H9 (cell line): Measurements from ENCODE around the gene LMF1. TPM values are rescaled to one million over a fixed set of nuclear protein-coding genes. Genes with fewer than 3 reads are reported as not detected.

Source experiments
- DNase-seq: peaks from one replicate; pipeline ENCODE4 v3.0.0-alpha.2; 2017
- H2AFZ ChIP-seq: one replicate; pipeline ENCODE4 v1.6.1; 2013; ENCODE audit warnings: mild to moderate bottlenecking, low read length, control low read depth, moderate library complexity
- H2AK5ac ChIP-seq: 2 replicates; pipeline ENCODE4 v1.6.1; 2013; ENCODE audit warnings: low read length, control low read depth, mixed read lengths; ENCODE audit not compliant: insufficient read length
- H2BK120ac ChIP-seq: one replicate; pipeline ENCODE4 v1.6.1; 2013; ENCODE audit warnings: low read depth, mild to moderate bottlenecking, low read length, control low read depth, inconsistent platforms; ENCODE audit not compliant: poor library complexity, severe bottlenecking
- H2BK12ac ChIP-seq: 2 replicates; pipeline ENCODE4 v1.6.1; 2013; ENCODE audit warnings: low read length, control low read depth, mixed read lengths, low read depth; ENCODE audit not compliant: insufficient read length
- H2BK15ac ChIP-seq: 2 replicates; pipeline ENCODE4 v1.6.1; 2013; ENCODE audit warnings: low read depth, low read length, control low read depth
- H2BK20ac ChIP-seq: one replicate; pipeline ENCODE4 v1.6.1; 2013; ENCODE audit warnings: low read depth, mild to moderate bottlenecking, low read length, control low read depth, inconsistent platforms; ENCODE audit not compliant: poor library complexity, severe bottlenecking
- H2BK5ac ChIP-seq: 2 replicates; pipeline ENCODE4 v1.6.1; 2013; ENCODE audit warnings: low read length, control low read depth, mixed read lengths; ENCODE audit not compliant: insufficient read length
- H3K14ac ChIP-seq: 2 replicates; pipeline ENCODE4 v1.6.1; 2013; ENCODE audit warnings: low read length, control low read depth; ENCODE audit not compliant: insufficient read depth
- H3K18ac ChIP-seq: 2 replicates; pipeline ENCODE4 v1.6.1; 2013; ENCODE audit warnings: low read depth, mild to moderate bottlenecking, mixed read lengths, low read length, control low read depth; ENCODE audit not compliant: insufficient read length
- H3K23ac ChIP-seq: 2 replicates; pipeline ENCODE4 v1.6.1; 2013; ENCODE audit warnings: low read length, control low read depth, mixed read lengths, low read depth; ENCODE audit not compliant: insufficient read length
- H3K23me2 ChIP-seq: 2 replicates; pipeline ENCODE4 v1.6.1; 2013; ENCODE audit warnings: low read depth, mild to moderate bottlenecking, mixed read lengths, low read length, control low read depth; ENCODE audit not compliant: insufficient read length, poor library complexity, severe bottlenecking
- H3K27ac ChIP-seq: 2 replicates; pipeline ENCODE4 v1.5.1; 2013; ENCODE audit warnings: low read length, control low read depth, mixed read lengths, low read depth; ENCODE audit not compliant: insufficient read length
- H3K27me3 ChIP-seq: 2 replicates; pipeline ENCODE4 v1.6.1; 2013; ENCODE audit warnings: low read length, control low read depth, inconsistent platforms; ENCODE audit not compliant: insufficient read depth
- H3K4ac ChIP-seq: 2 replicates; pipeline ENCODE4 v1.6.1; 2013; ENCODE audit warnings: low read depth, mild to moderate bottlenecking, control low read depth, inconsistent platforms, low read length, moderate library complexity
- H3K4me1 ChIP-seq: 2 replicates; pipeline ENCODE4 v1.6.1; 2013; ENCODE audit warnings: low read length, control low read depth, inconsistent platforms; ENCODE audit not compliant: insufficient read depth
- H3K4me2 ChIP-seq: 2 replicates; pipeline ENCODE4 v1.6.1; 2013; ENCODE audit warnings: low read length, control low read depth, mixed read lengths; ENCODE audit not compliant: insufficient read length, insufficient read depth
- H3K56ac ChIP-seq: 2 replicates; pipeline ENCODE4 v1.6.1; 2013; ENCODE audit warnings: low read depth, mild to moderate bottlenecking, mixed read lengths, low read length, control low read depth; ENCODE audit not compliant: insufficient read length
- H3K79me1 ChIP-seq: 2 replicates; pipeline ENCODE4 v1.6.1; 2013; ENCODE audit warnings: low read depth, mild to moderate bottlenecking, moderate library complexity, low read length, control low read depth, inconsistent platforms; ENCODE audit not compliant: insufficient read depth, poor library complexity, severe bottlenecking
- H3K79me2 ChIP-seq: 2 replicates; pipeline ENCODE4 v1.6.1; 2013; ENCODE audit warnings: low read length, control low read depth, inconsistent platforms; ENCODE audit not compliant: insufficient read depth
- H3K9ac ChIP-seq: 2 replicates; pipeline ENCODE4 v1.6.1; 2013; ENCODE audit warnings: low read length, control low read depth, mixed read lengths; ENCODE audit not compliant: insufficient read length; ENCODE audit errors: extremely low read depth
- H3K9me3 ChIP-seq: one replicate; pipeline ENCODE4 v1.6.1; 2013; ENCODE audit warnings: low read depth, low read length, inconsistent platforms; ENCODE audit not compliant: control insufficient read depth
- H3T11ph ChIP-seq: one replicate; pipeline ENCODE4 v1.6.1; 2013; ENCODE audit warnings: mild to moderate bottlenecking, low read length, control low read depth, inconsistent platforms
- H4K20me1 ChIP-seq: one replicate; pipeline ENCODE4 v1.6.1; 2013; ENCODE audit not compliant: control insufficient read depth, insufficient read length, insufficient read depth
- H4K5ac ChIP-seq: 2 replicates; pipeline ENCODE4 v1.6.1; 2013; ENCODE audit warnings: low read depth, mild to moderate bottlenecking, mixed read lengths, low read length, control low read depth; ENCODE audit not compliant: insufficient read length
- H4K8ac ChIP-seq: replicated peaks from 2 replicates; pipeline ENCODE4 v1.6.1; 2013; ENCODE audit warnings: low read length, control low read depth, mixed read lengths, low read depth; ENCODE audit not compliant: insufficient read length
- H4K91ac ChIP-seq: 2 replicates; pipeline ENCODE4 v1.6.1; 2013; ENCODE audit warnings: low read depth, mild to moderate bottlenecking, moderate library complexity, mixed read lengths, low read length, control low read depth; ENCODE audit not compliant: insufficient read length
- H3K27ac Mint-ChIP-seq, 3 experiments: 2 replicates in 2 of 3; 3 replicates in 1 of 3; pipeline ENCODE4 v1.8.0; 2020 to 2021; ENCODE audit warnings: mixed read lengths in 3 of 3, mild to moderate bottlenecking in 1 of 3, moderate library complexity in 1 of 3
- H3K27me3 Mint-ChIP-seq: 2 replicates; pipeline ENCODE4 v1.8.0; 2021; ENCODE audit warnings: low read depth, mild to moderate bottlenecking, moderate library complexity, mixed read lengths
- H3K36me3 Mint-ChIP-seq, 3 experiments: 2 replicates in 2 of 3; 3 replicates in 1 of 3; pipeline ENCODE4 v1.8.0; 2020 to 2021; ENCODE audit warnings: low read depth in 3 of 3, mixed read lengths in 3 of 3; ENCODE audit not compliant: insufficient read depth in 1 of 3
- H3K4me1 Mint-ChIP-seq, 2 experiments: 2 replicates each; pipeline ENCODE4 v1.8.0; 2020; ENCODE audit warnings: mixed read lengths in 2 of 2
- H3K4me3 Mint-ChIP-seq, 2 experiments: 2 replicates in 1 of 2; 3 replicates in 1 of 2; pipeline ENCODE4 v1.8.0; 2020 to 2021; ENCODE audit warnings: mild to moderate bottlenecking in 2 of 2, mixed read lengths in 2 of 2, moderate library complexity in 1 of 2
- H3K9me3 Mint-ChIP-seq, 2 experiments: 2 replicates in 1 of 2; 3 replicates in 1 of 2; pipeline ENCODE4 v1.8.0; 2020; ENCODE audit warnings: mild to moderate bottlenecking in 2 of 2, mixed read lengths in 2 of 2, moderate library complexity in 1 of 2
- WGBS: extraction: QIAGEN DNeasy Blood & Tissue Kit; methylation state at CpG from one replicate; pipeline ENCODE4 v1.1.7; 2013; ENCODE audit warnings: missing lambda C conversion rate, low lambda C conversion rate, mixed read lengths; ENCODE audit not compliant: insufficient read length; ENCODE audit errors: extremely low coverage; 5-methylcytosine and 5-hydroxymethylcytosine counted together
- total RNA-seq: library from RNA; stranded (reverse); gene quantifications from 2 replicates; pipeline ENCODE4 v1.2.1, GENCODE V29; 2021
- TF ChIP-seq, protein P1 (sequence below): fragments of 200-600 bp; sonication (generic); conservative IDR thresholded peaks from 3 replicates; pipeline ENCODE4 v1.8.0; 2021; ENCODE audit warnings: antibody characterized with exemption, mild to moderate bottlenecking

The LMF1 gene
- total RNA-seq, 1 experiment from 2014 or later = 7.1 TPM

DNA sequence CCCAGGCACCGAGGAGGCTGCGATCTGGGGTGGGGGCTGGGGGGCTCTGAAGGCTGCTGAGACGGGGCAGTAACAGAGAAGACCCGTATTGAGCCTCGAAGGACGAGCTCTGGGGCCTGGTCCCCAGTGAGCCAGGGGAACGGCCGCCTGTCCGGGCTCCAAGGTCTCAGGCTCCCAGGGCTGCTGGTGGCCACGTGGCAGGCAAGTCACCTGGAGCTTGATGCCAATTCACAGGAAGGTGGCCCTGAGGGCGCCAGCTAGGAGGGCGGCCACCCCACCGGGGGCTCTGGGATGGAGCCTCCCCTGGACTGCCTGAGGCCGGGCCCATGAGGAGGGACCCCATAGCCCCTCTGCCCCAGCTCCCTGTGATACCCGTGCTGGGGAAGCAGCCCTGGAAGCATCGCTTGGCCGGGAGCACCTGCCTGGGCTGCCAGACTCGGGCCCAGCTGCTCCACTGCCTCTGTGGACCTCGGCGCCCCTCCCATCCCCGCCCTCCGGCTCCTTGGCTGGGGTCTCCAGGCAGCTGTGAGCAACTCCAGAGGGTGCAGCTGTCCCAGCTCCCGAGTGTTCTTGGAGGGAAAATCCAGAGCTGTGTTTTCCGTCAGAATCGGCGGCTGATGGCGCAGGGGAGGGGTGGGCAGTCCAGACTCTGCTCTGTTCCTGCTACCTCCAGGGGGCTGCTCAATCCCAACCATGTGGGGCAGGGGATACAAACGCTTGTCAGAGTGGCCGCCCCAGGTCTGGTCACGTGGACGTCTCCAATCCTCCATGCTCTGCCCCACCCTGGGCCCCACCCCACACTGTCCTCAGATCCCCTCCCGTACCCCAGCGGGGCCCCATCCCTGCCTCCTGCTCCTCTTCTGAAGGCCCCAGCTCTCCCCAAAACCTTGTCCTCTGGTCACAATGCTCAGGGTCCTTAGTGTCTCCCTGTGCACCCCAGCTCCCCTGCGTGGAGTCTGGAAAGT is 103.1 kb downstream of the LMF1 start:
- H3K4me2 ChIP-seq = no peak overlapping the region
- H3K27ac ChIP-seq = no peak overlapping the region
- H2BK120ac ChIP-seq = no peak overlapping the region
- no peak overlapping the region for H3K4me3 Mint-ChIP-seq
- no peak overlapping the region for H3K56ac ChIP-seq
- no peak overlapping the region for H3K18ac ChIP-seq
- no peak overlapping the region for H3K4ac ChIP-seq
- H3K9me3 ChIP-seq = no peaks in the 10 kb centered on the region
- no peak overlapping the region for H3T11ph ChIP-seq
- H3K23ac ChIP-seq = no peak overlapping the region
- no peak overlapping the region for H2BK12ac ChIP-seq
- H2BK20ac ChIP-seq = no peak overlapping the region
- H4K20me1 ChIP-seq = no peaks in the 10 kb centered on the region
- H3K27ac Mint-ChIP-seq = 0 out of 7 replicates have a peak overlapping the region, but pooled peaks of 2 of the 3 experiments have one; percentile 22 to 49
- no peak overlapping the region for H3K9ac ChIP-seq
- no peak overlapping the region for H2AK5ac ChIP-seq
- no peak overlapping the region for H4K5ac ChIP-seq
- DNase-seq = no peak
- TF ChIP-seq, protein P1, sequence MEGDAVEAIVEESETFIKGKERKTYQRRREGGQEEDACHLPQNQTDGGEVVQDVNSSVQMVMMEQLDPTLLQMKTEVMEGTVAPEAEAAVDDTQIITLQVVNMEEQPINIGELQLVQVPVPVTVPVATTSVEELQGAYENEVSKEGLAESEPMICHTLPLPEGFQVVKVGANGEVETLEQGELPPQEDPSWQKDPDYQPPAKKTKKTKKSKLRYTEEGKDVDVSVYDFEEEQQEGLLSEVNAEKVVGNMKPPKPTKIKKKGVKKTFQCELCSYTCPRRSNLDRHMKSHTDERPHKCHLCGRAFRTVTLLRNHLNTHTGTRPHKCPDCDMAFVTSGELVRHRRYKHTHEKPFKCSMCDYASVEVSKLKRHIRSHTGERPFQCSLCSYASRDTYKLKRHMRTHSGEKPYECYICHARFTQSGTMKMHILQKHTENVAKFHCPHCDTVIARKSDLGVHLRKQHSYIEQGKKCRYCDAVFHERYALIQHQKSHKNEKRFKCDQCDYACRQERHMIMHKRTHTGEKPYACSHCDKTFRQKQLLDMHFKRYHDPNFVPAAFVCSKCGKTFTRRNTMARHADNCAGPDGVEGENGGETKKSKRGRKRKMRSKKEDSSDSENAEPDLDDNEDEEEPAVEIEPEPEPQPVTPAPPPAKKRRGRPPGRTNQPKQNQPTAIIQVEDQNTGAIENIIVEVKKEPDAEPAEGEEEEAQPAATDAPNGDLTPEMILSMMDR = no peak
- no peak overlapping the region for H2BK15ac ChIP-seq
- H3K9me3 Mint-ChIP-seq = peaks cover 0 to 18% of the 10 kb centered on the region in 2 experiments; a peak in 2 of 5 replicates
- no peaks in the 10 kb centered on the region for H3K79me2 ChIP-seq
- 0 out of 7 replicates have a peak, but pooled peaks cover 0 to 3% (median 0%) of the 10 kb centered on the region in 3 experiments for H3K36me3 Mint-ChIP-seq
- no peak overlapping the region for H2AFZ ChIP-seq
- H3K23me2 ChIP-seq = no peaks in the 10 kb centered on the region
- H3K79me1 ChIP-seq = no peaks in the 10 kb centered on the region
- no peak overlapping the region for H4K8ac ChIP-seq
- H3K27me3 Mint-ChIP-seq = no peaks in the 10 kb centered on the region; the same call in 1 of the 2 replicates
- no peak overlapping the region for H4K91ac ChIP-seq
- no peak overlapping the region for H3K14ac ChIP-seq
- WGBS = no CpG with 5 or more reads among the region's 34 CpGs
- H2BK5ac ChIP-seq = no peak overlapping the region
- no peaks in the 10 kb centered on the region for H3K27me3 ChIP-seq
- no peaks in the 10 kb centered on the region for H3K4me1 Mint-ChIP-seq
- no peaks in the 10 kb centered on the region for H3K4me1 ChIP-seq
